Stomach (tissue), 9 donors: Measurements from ENCODE around the gene C5AR2. TPM values are rescaled to one million over a fixed set of nuclear protein-coding genes. Genes with fewer than 3 reads are reported as not detected.

Experiments
- DNase-seq, 2 donors: peaks; one replicate each; pipeline versions ENCODE4 v3.0.0 to v3.0.0-alpha.2; 2013 to 2019
- H3K27ac ChIP-seq, 5 donors: fragments of 200-600 bp in 4 of 5; sonication (generic) in 4 of 5; one replicate each; pipeline ENCODE4 v1.5.1; 2013 to 2019; ENCODE audit warnings: mild to moderate bottlenecking in 1 of 5, moderate library complexity in 1 of 5
- H3K27me3 ChIP-seq, 3 donors: fragments of 200-600 bp; sonication (generic); one replicate each; pipeline ENCODE4 v1.5.1; 2017 to 2019; ENCODE audit warnings: mixed run types in 1 of 3
- H3K36me3 ChIP-seq, 4 donors: fragments of 200-600 bp; sonication (generic); 1 replicate in 3 of 4; 2 replicates in 1 of 4; pipeline ENCODE4 v1.5.1; 2016 to 2019
- H3K4me1 ChIP-seq, 4 donors: fragments of 200-600 bp; sonication (generic); one replicate each; pipeline ENCODE4 v1.5.1; 2016 to 2019
- H3K4me3 ChIP-seq, 4 donors: fragments of 200-600 bp; sonication (generic) in 3 of 4; one replicate each; pipeline ENCODE4 v1.5.1; 2016 to 2019; ENCODE audit warnings: mild to moderate bottlenecking in 1 of 4
- H3K9me3 ChIP-seq, 4 donors: fragments of 200-600 bp; sonication (generic); one replicate each; pipeline ENCODE4 v1.5.1; 2016 to 2019
- EP300 ChIP-seq: sonication (generic); formaldehyde crosslinking; IDR thresholded peaks from one replicate; pipeline ENCODE4 v1.6.1; 2017; ENCODE audit warnings: antibody characterized with exemption
- POLR2A ChIP-seq, 4 donors: fragments of 450-650 bp; IDR thresholded peaks; one replicate each; pipeline ENCODE4 v1.6.1; 2016; ENCODE audit warnings: antibody characterized with exemption in 4 of 4, control low read depth in 2 of 4, mild to moderate bottlenecking in 1 of 4, moderate library complexity in 1 of 4
- POLR2AphosphoS5 ChIP-seq, 3 donors: sonication (generic); formaldehyde crosslinking; IDR thresholded peaks; one replicate each; pipeline ENCODE4 v1.6.1; 2016; ENCODE audit warnings: antibody characterized with exemption in 3 of 3
- WGBS, 5 donors: extraction: QIAGEN DNeasy Blood & Tissue Kit in 3 of 5; methylation state at CpG; one replicate each; pipeline versions ENCODE4 v1.1.5 to v1.1.7; 2013 to 2018; 5-methylcytosine and 5-hydroxymethylcytosine counted together
- intact Hi-C: fragments of 100-400 bp; cut with DNase I; formaldehyde crosslinking; loops from one replicate; pipeline ENCODE4 v1.15.1; 2023; ENCODE audit warnings: low total_unique reads
- polyA plus RNA-seq, 3 donors: library from polyadenylated mRNA; stranded (reverse); fragments of 200-250 nt; gene quantifications; one replicate each; pipeline ENCODE4 v1.2.3, GENCODE V29; 2013
- total RNA-seq, 5 donors: library from RNA; depleted of rRNA; stranded (reverse); fragments of >200 nt; gene quantifications; one replicate each; pipeline versions ENCODE4 v1.1.0 to v1.2.3, GENCODE V29; 2014 to 2016
- TF ChIP-seq, protein P1 (sequence below), 7 experiments: fragments of 450-650 bp in 4 of 7; fragments of 200-600 bp in 3 of 7; sonication (generic) in 3 of 7; IDR thresholded peaks; one replicate each; pipeline ENCODE4 v1.5.1; 2016 to 2019; ENCODE audit warnings: antibody characterized with exemption in 7 of 7, control low read depth in 2 of 7, mild to moderate bottlenecking in 1 of 7
- donor health status: healthy with polysubstance abuse.
- donor health status: Bipolar disorder and iron deficiency.
- donor health status: healthy.

C5AR2 gene
- total and polyA plus RNA-seq, 8 donors = 0.13 to 11.1 (median 0.82) TPM; not detected in 2

DNA sequence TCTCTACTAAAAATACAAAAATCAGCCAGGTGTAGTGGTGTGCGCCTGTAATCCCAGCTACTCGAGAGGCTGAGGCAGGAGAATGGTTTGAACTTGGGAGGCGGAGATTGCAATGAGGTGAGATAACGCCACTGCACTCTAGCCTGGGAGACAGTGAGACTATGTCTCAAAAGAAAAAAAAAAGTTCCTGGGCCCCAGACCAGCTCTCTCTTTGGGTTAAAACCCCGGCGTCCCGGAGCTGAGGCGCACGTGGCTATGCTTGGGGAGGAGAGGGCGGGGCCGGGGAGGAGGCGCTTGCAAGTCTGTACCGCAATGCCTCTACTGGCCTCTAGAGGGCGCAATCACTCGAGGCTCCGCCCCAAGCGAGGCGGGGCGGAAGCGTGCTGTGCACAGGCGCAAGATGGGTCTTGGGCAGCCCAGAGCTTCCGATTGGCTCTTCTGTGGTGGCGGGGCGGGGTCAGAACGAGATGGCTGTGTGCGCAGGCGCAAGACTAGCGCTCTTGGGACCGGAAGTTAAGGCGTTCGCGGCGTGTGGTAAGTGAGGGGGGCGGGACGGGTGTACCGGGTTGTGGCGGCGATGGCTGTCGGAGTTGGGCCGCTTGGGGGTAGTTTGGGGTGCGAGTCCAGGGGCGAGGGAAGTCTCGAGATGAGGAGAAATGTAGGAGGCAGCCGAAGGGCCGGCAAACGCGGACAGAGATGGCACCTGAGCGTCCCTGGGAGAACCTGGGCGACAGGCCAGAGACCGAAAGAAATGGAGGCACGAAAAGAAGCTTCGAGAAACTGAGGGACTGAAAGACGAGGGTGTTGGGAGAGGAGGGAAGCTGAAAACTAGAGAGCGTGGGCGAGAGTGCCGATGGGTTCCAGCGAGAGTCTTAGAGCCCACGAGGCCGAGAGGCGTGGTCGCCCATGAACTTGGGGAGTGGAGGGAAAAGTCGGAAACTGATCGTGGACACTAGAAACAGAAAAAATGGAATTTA lies 17.1 kb downstream of the C5AR2 start, which contains the start of gene DHX34:
DHX34 (plus strand) TSS at position 497 of the 977 bp plus-strand sequence. CDS start 3,716 bp downstream, outside the sequence.
- peak; percentile 99 to 100 for DNase-seq
- intact Hi-C loops = no loop called here
- 2 to 3% (median 2%) methylated on average over 57 to 63 of the region's 63 CpGs for whole genome bisulfite sequencing, 5 donors
- Histone ChIP-seq H3K36me3 (peaks cover 11 to 19% (median 18%) of the 10 kb centered on the region in 4 donors), H3K9me3 (no peaks in the 10 kb centered on the region), H3K4me3 (peak within 1 kb of the TSS; percentile 64 to 89 (median 79)), H3K27me3 (no peaks in the 10 kb centered on the region), H3K4me1 (peaks cover 20 to 50% (median 38%) of the 10 kb centered on the region in 4 donors), H3K27ac (peak within 1 kb of the TSS; percentile 62 to 84 (median 71))
- TF ChIP-seq POLR2A (IDR thresholded peaks at IDR 0.05) (peak in 1 of 4 donors; percentile 47), EP300 (no peak), POLR2AphosphoS5 (IDR thresholded peaks at IDR 0.05) (peak; percentile 65 to 90 (median 76))
- TF ChIP-seq, protein P1, sequence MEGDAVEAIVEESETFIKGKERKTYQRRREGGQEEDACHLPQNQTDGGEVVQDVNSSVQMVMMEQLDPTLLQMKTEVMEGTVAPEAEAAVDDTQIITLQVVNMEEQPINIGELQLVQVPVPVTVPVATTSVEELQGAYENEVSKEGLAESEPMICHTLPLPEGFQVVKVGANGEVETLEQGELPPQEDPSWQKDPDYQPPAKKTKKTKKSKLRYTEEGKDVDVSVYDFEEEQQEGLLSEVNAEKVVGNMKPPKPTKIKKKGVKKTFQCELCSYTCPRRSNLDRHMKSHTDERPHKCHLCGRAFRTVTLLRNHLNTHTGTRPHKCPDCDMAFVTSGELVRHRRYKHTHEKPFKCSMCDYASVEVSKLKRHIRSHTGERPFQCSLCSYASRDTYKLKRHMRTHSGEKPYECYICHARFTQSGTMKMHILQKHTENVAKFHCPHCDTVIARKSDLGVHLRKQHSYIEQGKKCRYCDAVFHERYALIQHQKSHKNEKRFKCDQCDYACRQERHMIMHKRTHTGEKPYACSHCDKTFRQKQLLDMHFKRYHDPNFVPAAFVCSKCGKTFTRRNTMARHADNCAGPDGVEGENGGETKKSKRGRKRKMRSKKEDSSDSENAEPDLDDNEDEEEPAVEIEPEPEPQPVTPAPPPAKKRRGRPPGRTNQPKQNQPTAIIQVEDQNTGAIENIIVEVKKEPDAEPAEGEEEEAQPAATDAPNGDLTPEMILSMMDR (IDR thresholded peaks at IDR 0.05) = peak in 6 of 7 experiments; percentile 92 to 100 (median 98)

DNA sequence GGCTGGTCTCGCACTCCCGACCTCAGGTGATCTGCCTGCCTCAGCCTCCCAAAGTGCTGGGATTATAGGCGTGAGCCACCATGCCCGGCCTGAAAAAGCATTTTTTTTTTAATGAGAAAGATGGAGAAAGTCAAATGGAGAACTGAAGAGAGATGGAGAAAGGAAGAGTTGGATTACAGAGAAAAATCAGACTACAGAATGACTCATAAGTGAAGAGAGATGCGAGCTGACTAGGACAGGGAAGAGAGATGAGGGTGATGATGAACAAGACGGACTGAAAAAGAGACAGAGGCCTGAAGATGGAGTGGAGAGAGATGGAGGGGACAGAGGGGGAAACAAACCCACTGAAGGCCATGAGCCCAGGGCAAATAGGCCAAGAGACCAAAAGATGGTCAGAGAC lies 18.7 kb downstream of the C5AR2 start:
- intact Hi-C loops = no loop called here
- no peak for DNase-seq
- peak overlapping the region in 2 of 4 donors; percentile 85 to 89 for H3K4me3 ChIP-seq
- WGBS, 5 donors = 88 to 93% (median 91%) methylated on average over 6 of the region's 6 CpGs
- no peaks in the 10 kb centered on the region for H3K9me3 ChIP-seq
- H3K36me3 ChIP-seq = peaks cover 24 to 34% (median 34%) of the 10 kb centered on the region in 4 donors
- TF ChIP-seq, protein P1 (IDR thresholded peaks at IDR 0.05) = no peak
- TF ChIP-seq EP300 = no peak
- no peak for TF ChIP-seq POLR2AphosphoS5 (IDR thresholded peaks at IDR 0.05)
- TF ChIP-seq POLR2A (IDR thresholded peaks at IDR 0.05) = no peak
- peaks cover 20 to 56% (median 39%) of the 10 kb centered on the region in 4 donors for H3K4me1 ChIP-seq
- H3K27ac ChIP-seq = peak overlapping the region in 1 of 5 donors; percentile 84
- H3K27me3 ChIP-seq = no peaks in the 10 kb centered on the region

DNA sequence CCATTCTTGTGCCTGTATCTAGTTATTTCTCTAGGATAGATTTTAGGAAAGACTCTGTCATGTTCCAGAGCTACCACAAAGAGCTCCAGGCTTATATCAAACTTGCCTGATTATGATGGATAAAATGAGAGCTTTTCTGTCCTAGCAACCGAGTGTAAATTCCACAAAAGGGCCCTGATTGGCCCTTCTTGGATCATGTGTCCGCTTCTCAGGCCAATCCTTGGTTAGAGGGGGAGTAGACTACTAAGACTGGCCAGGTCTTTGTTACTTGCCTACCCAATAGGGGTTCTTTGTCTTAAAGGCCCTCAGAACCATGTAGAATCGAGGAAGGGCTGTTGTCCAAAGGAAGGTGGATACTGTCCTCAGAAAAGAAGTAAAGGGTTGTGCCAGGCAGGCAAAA lies 19.6 kb downstream of the C5AR2 start:
- no peak overlapping the region for H3K4me3 ChIP-seq
- 67 to 87% (median 86%) methylated on average over 3 of the region's 3 CpGs for WGBS, 5 donors
- no peaks in the 10 kb centered on the region for H3K9me3 ChIP-seq
- H3K27me3 ChIP-seq = no peaks in the 10 kb centered on the region
- no peak overlapping the region for H3K27ac ChIP-seq
- peaks cover 20 to 56% (median 39%) of the 10 kb centered on the region in 4 donors for H3K4me1 ChIP-seq
- intact Hi-C loops = no loop called here
- DNase-seq = no peak
- peaks cover 33 to 43% (median 43%) of the 10 kb centered on the region in 4 donors for H3K36me3 ChIP-seq
- TF ChIP-seq POLR2AphosphoS5 (IDR thresholded peaks at IDR 0.05) (no peak), POLR2A (IDR thresholded peaks at IDR 0.05) (no peak), EP300 (no peak)
- TF ChIP-seq, protein P1 (IDR thresholded peaks at IDR 0.05) = no peak

DNA sequence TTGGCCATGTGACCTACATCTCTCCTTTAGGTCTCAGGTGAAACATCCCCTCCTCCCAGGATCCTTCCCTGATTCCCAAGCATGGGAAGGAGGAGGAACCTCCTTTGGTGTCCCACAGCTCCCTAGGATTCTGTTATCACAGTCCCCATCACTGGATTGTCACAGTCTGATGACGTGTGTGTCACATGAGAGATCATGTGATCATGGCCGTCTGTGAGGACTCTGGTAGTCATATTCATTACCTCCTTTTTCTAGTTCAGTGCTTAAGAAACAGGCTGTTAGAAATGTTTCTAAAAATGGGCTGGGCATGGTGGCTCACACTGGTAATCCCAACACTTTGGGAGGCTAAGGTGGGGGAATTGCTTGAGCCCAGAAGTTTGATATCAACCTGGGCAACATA lies 20.1 kb downstream of the C5AR2 start:
- Histone ChIP-seq H3K36me3 (peaks cover 38 to 49% (median 48%) of the 10 kb centered on the region in 4 donors), H3K4me3 (no peak overlapping the region), H3K27ac (no peak overlapping the region), H3K9me3 (no peaks in the 10 kb centered on the region), H3K27me3 (no peaks in the 10 kb centered on the region), H3K4me1 (peaks cover 20 to 56% (median 39%) of the 10 kb centered on the region in 4 donors)
- no peak for DNase-seq
- 57 to 67% (median 63%) methylated on average over 2 of the region's 2 CpGs for WGBS, 5 donors
- intact Hi-C loops = no loop called here
- TF ChIP-seq, protein P1 (IDR thresholded peaks at IDR 0.05) = no peak
- TF ChIP-seq POLR2AphosphoS5 (IDR thresholded peaks at IDR 0.05) (no peak), POLR2A (IDR thresholded peaks at IDR 0.05) (no peak), EP300 (no peak)
